Karpas-422 (cell line): ENCODE results near the gene ARF3. TPM values are rescaled to one million over a fixed set of nuclear protein-coding genes. Genes with fewer than 3 reads are reported as not detected.
"Not testable (repeated sequence)": the region's sequence is repeated elsewhere in the genome, so short reads cannot be mapped to it uniquely, and the experiment has no call there.

ENCODE experiments used
- DNase-seq: peaks from one replicate; pipeline ENCODE4 v3.0.0-alpha.2; 2015
- H2AFZ ChIP-seq: fragments of 200-600 bp; sonication (generic); 2 replicates; pipeline ENCODE4 v1.6.1; 2014; ENCODE audit warnings: antibody characterized with exemption, low read length, mixed read lengths
- H3K27ac ChIP-seq: fragments of 200-600 bp; sonication (generic); 2 replicates; pipeline ENCODE4 v1.5.1; 2014; ENCODE audit warnings: mild to moderate bottlenecking, low read length, moderate library complexity
- H3K27me3 ChIP-seq: fragments of 200-600 bp; sonication (generic); 2 replicates; pipeline ENCODE4 v1.6.1; 2014; ENCODE audit warnings: low read length, mixed read lengths
- H3K36me3 ChIP-seq: fragments of 200-600 bp; sonication (generic); 2 replicates; pipeline ENCODE4 v1.6.1; 2014; ENCODE audit warnings: low read length, mixed read lengths; ENCODE audit not compliant: insufficient read depth
- H3K4me1 ChIP-seq: fragments of 200-600 bp; sonication (generic); 2 replicates; pipeline ENCODE4 v1.6.1; 2014; ENCODE audit warnings: mild to moderate bottlenecking, low read length, mixed read lengths
- H3K4me2 ChIP-seq: fragments of 200-600 bp; sonication (generic); 2 replicates; pipeline ENCODE4 v1.6.1; 2014; ENCODE audit warnings: low read length, low read depth, mild to moderate bottlenecking; ENCODE audit not compliant: poor library complexity, severe bottlenecking
- H3K4me3 ChIP-seq: fragments of 200-600 bp; sonication (generic); 2 replicates; pipeline ENCODE4 v1.5.1; 2014; ENCODE audit warnings: mild to moderate bottlenecking, antibody characterized with exemption, low read length, mixed read lengths
- H3K79me2 ChIP-seq: fragments of 200-600 bp; sonication (generic); 2 replicates; pipeline ENCODE4 v1.6.1; 2014; ENCODE audit warnings: mild to moderate bottlenecking, low read length, mixed read lengths
- H3K9ac ChIP-seq: fragments of 200-600 bp; sonication (generic); 2 replicates; pipeline ENCODE4 v1.6.0; 2014; ENCODE audit warnings: low read length
- H3K9me2 ChIP-seq: fragments of 200-600 bp; sonication (generic), shearing (Covaris generic); replicated peaks from 2 replicates; pipeline ENCODE4 v1.6.0; 2014; ENCODE audit warnings: mild to moderate bottlenecking, low read length, moderate library complexity; ENCODE audit not compliant: insufficient read depth
- H3K9me3 ChIP-seq: fragments of 300-700, 200-600 bp; sonication (generic); 2 replicates; pipeline ENCODE4 v1.6.1; 2014; ENCODE audit warnings: low read length, mixed read lengths
- H4K20me1 ChIP-seq: fragments of 200-600 bp; sonication (generic); 2 replicates; pipeline ENCODE4 v1.6.1; 2014; ENCODE audit warnings: mild to moderate bottlenecking, antibody characterized with exemption, low read length, low read depth; ENCODE audit not compliant: insufficient read depth
- total RNA-seq: library from RNA; depleted of rRNA; stranded (reverse); fragments of >200 nt; shearing (Covaris generic); gene quantifications from 2 replicates; pipeline ENCODE4 v1.2.3, GENCODE V29; 2014; ENCODE audit warnings: low replicate concordance

Gene ARF3
- total RNA-seq, 1 experiment from 2014 or later = 57.5 TPM

GRCh38 chr12:48924617-48925303, 32.5 kb downstream of the ARF3 start:
- Histone ChIP-seq H3K9me2 (no peaks in the 10 kb centered on the region), H4K20me1 (no peaks in the 10 kb centered on the region), H3K9me3 (no peaks in the 10 kb centered on the region), H3K9ac (peak overlapping the region; percentile 90), H3K27me3 (no peaks in the 10 kb centered on the region), H3K4me1 (peaks cover 14% of the 10 kb centered on the region), H3K4me2 (peak overlapping the region; percentile 82), H3K36me3 (peaks cover 23% of the 10 kb centered on the region), H2AFZ (peak overlapping the region; percentile 63; the same call in 1 of the 2 replicates), H3K4me3 (peak overlapping the region; percentile 92), H3K79me2 (peaks cover 4% of the 10 kb centered on the region; the same call in 1 of the 2 replicates), H3K27ac (peak overlapping the region; percentile 37; the same call in 1 of the 2 replicates)
- peak; percentile 90 for DNase-seq

GRCh38 chr12:48923117-48923516, 34.2 kb downstream of the ARF3 start:
- no peaks in the 10 kb centered on the region for H3K27me3 ChIP-seq
- H4K20me1 ChIP-seq = no peaks in the 10 kb centered on the region
- no peak overlapping the region for H3K9ac ChIP-seq
- no peaks in the 10 kb centered on the region for H3K9me2 ChIP-seq
- no peaks in the 10 kb centered on the region for H3K9me3 ChIP-seq
- peaks cover 14% of the 10 kb centered on the region for H3K4me1 ChIP-seq
- H2AFZ ChIP-seq = no peak overlapping the region
- H3K36me3 ChIP-seq = peaks cover 18% of the 10 kb centered on the region
- H3K4me2 ChIP-seq = no peak overlapping the region
- H3K79me2 ChIP-seq = peaks cover 4% of the 10 kb centered on the region; the same call in 1 of the 2 replicates
- no peak overlapping the region for H3K4me3 ChIP-seq
- no peak for DNase-seq
- no peak overlapping the region for H3K27ac ChIP-seq

- H3K9me2 ChIP-seq = no peaks in the 10 kb centered on the region
- H3K4me2 ChIP-seq = no peak overlapping the region
- no peak for DNase-seq
- no peaks in the 10 kb centered on the region for H3K79me2 ChIP-seq
- H3K36me3 ChIP-seq = peaks cover 6% of the 10 kb centered on the region; the same call in 1 of the 2 replicates
- H3K4me1 ChIP-seq = no peaks in the 10 kb centered on the region
- H3K9me3 ChIP-seq = no peaks in the 10 kb centered on the region
- no peak overlapping the region for H3K9ac ChIP-seq
- H3K27me3 ChIP-seq = no peaks in the 10 kb centered on the region
- no peak overlapping the region for H3K27ac ChIP-seq
- H2AFZ ChIP-seq = no peak overlapping the region
- no peak overlapping the region for H3K4me3 ChIP-seq
- H4K20me1 ChIP-seq = no peaks in the 10 kb centered on the region
These were observed 39.3 kb downstream of the ARF3 start for GRCh38 chr12:48917857-48918537.

- no peaks in the 10 kb centered on the region for H3K27me3 ChIP-seq
- no peak overlapping the region for H3K27ac ChIP-seq
- H3K9me2 ChIP-seq = no peaks in the 10 kb centered on the region
- DNase-seq = no peak
- no peak overlapping the region for H3K9ac ChIP-seq
- no peak overlapping the region for H3K4me3 ChIP-seq
- H4K20me1 ChIP-seq = no peaks in the 10 kb centered on the region
- H2AFZ ChIP-seq = no peak overlapping the region
- no peaks in the 10 kb centered on the region for H3K4me1 ChIP-seq
- no peaks in the 10 kb centered on the region for H3K36me3 ChIP-seq
- H3K4me2 ChIP-seq = no peak overlapping the region
- H3K9me3 ChIP-seq = no peaks in the 10 kb centered on the region
- no peaks in the 10 kb centered on the region for H3K79me2 ChIP-seq
These were observed 47.1 kb downstream of the ARF3 start for GRCh38 chr12:48910196-48910595.

GRCh38 chr12:48909698-48910097, 47.6 kb downstream of the ARF3 start:
- H3K4me2 ChIP-seq, H3K4me3 ChIP-seq, H3K79me2 ChIP-seq, H3K9me2 ChIP-seq, H3K9ac ChIP-seq, H3K27me3 ChIP-seq, H3K9me3 ChIP-seq, H2AFZ ChIP-seq, H3K36me3 ChIP-seq, H4K20me1 ChIP-seq, H3K4me1 ChIP-seq, DNase-seq, H3K27ac ChIP-seq: not testable (repeated sequence)

GRCh38 chr12:48907245-48907644, 50.0 kb downstream of the ARF3 start:
- H3K4me3 ChIP-seq = no peak overlapping the region
- no peaks in the 10 kb centered on the region for H3K36me3 ChIP-seq
- DNase-seq = no peak
- no peaks in the 10 kb centered on the region; the same call in 1 of the 2 replicates for H3K4me1 ChIP-seq
- no peak overlapping the region for H3K27ac ChIP-seq
- no peak overlapping the region for H2AFZ ChIP-seq
- no peaks in the 10 kb centered on the region for H3K79me2 ChIP-seq
- no peak overlapping the region for H3K9ac ChIP-seq
- H3K27me3 ChIP-seq = no peaks in the 10 kb centered on the region
- H3K9me3 ChIP-seq = no peaks in the 10 kb centered on the region
- no peaks in the 10 kb centered on the region for H4K20me1 ChIP-seq
- H3K9me2 ChIP-seq = no peaks in the 10 kb centered on the region
- H3K4me2 ChIP-seq = no peak overlapping the region

- no peaks in the 10 kb centered on the region for H3K27me3 ChIP-seq
- no peaks in the 10 kb centered on the region for H4K20me1 ChIP-seq
- H2AFZ ChIP-seq = 0 out of 2 replicates have a peak overlapping the region, but pooled peaks have one; percentile 21
- no peaks in the 10 kb centered on the region for H3K79me2 ChIP-seq
- peak overlapping the region; percentile 30; the same call in 1 of the 2 replicates for H3K9ac ChIP-seq
- H3K36me3 ChIP-seq = no peaks in the 10 kb centered on the region
- peak; percentile 87 for DNase-seq
- H3K9me3 ChIP-seq = no peaks in the 10 kb centered on the region
- H3K4me2 ChIP-seq = peak overlapping the region; percentile 66
- no peaks in the 10 kb centered on the region for H3K9me2 ChIP-seq
- peak overlapping the region; percentile 45; the same call in 1 of the 2 replicates for H3K4me3 ChIP-seq
- no peak overlapping the region for H3K27ac ChIP-seq
- no peaks in the 10 kb centered on the region; the same call in 1 of the 2 replicates for H3K4me1 ChIP-seq
These were observed 53.3 kb downstream of the ARF3 start for GRCh38 chr12:48903982-48904411.

- no peak overlapping the region for H2AFZ ChIP-seq
- H3K27me3 ChIP-seq = no peaks in the 10 kb centered on the region
- no peak overlapping the region for H3K4me3 ChIP-seq
- H4K20me1 ChIP-seq = no peaks in the 10 kb centered on the region
- no peak overlapping the region for H3K9ac ChIP-seq
- no peaks in the 10 kb centered on the region for H3K36me3 ChIP-seq
- no peaks in the 10 kb centered on the region for H3K9me3 ChIP-seq
- no peaks in the 10 kb centered on the region; the same call in 1 of the 2 replicates for H3K4me1 ChIP-seq
- H3K4me2 ChIP-seq = peak overlapping the region; percentile 66
- H3K27ac ChIP-seq = no peak overlapping the region
- DNase-seq = no peak
- H3K9me2 ChIP-seq = no peaks in the 10 kb centered on the region
- H3K79me2 ChIP-seq = no peaks in the 10 kb centered on the region
These were observed 53.8 kb downstream of the ARF3 start for GRCh38 chr12:48903363-48903981.
